GM12873 (cell line): ENCODE data around the gene TLE4.

Source experiments
- TF ChIP-seq, protein P1 (sequence below): IDR thresholded peaks from 2 replicates; pipeline ENCODE4 v1.5.1; 2012; ENCODE audit warnings: low read depth, mild to moderate bottlenecking, moderate library complexity, low read length, control low read depth; ENCODE audit not compliant: insufficient read depth; ENCODE audit errors: missing control alignments

Gene TLE4

DNA sequence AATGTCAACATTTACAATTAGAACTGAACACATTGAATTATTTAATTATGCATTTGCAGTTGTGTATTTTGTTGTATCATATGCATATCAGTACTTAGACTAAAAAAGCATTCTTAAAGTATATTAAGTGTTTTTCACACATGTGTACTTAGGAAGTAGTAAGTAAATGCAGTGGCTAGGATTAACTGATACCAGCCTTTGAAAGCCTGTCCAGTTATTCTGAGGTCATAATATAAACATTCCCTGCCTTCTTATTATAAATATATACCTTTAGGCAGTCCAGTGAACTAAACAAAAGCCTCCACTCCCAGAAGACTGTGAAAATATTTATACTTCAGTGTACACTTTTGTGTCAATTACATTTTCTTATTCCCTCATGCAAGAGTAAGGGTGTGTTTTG lies 83.8 kb downstream of the TLE4 start:
- TF ChIP-seq, protein P1, sequence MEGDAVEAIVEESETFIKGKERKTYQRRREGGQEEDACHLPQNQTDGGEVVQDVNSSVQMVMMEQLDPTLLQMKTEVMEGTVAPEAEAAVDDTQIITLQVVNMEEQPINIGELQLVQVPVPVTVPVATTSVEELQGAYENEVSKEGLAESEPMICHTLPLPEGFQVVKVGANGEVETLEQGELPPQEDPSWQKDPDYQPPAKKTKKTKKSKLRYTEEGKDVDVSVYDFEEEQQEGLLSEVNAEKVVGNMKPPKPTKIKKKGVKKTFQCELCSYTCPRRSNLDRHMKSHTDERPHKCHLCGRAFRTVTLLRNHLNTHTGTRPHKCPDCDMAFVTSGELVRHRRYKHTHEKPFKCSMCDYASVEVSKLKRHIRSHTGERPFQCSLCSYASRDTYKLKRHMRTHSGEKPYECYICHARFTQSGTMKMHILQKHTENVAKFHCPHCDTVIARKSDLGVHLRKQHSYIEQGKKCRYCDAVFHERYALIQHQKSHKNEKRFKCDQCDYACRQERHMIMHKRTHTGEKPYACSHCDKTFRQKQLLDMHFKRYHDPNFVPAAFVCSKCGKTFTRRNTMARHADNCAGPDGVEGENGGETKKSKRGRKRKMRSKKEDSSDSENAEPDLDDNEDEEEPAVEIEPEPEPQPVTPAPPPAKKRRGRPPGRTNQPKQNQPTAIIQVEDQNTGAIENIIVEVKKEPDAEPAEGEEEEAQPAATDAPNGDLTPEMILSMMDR: no peak

DNA sequence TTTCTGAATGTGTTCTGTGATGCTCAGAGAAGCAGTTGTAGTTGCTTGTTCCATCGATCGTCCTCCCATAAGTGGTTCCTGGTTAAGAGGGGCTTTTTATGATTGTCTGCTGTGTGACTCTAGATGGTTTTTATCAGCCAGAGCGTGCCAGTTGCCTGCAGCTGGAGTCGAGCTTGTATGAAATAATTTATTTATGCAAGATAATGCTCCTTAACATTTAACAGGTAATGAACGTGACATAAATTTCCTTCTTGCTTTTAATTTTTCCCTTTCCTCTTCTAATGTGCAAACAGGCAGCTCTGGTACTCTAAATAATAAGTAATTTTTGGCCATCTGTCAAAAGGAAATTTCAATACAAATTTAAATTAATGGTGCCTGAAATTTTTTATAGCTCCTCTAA lies 84.4 kb downstream of the TLE4 start:
- TF ChIP-seq, protein P1: no peak

GRCh38 chr9:79657891-79658290 lies 86.1 kb downstream of the TLE4 start:
- TF ChIP-seq, protein P1: no peak

GRCh38 chr9:79658926-79659325 lies 87.2 kb downstream of the TLE4 start:
- TF ChIP-seq, protein P1: no peak

- TF ChIP-seq, protein P1: no peak
Measured at GRCh38 chr9:79660615-79661014, 88.8 kb downstream of the TLE4 start.

DNA sequence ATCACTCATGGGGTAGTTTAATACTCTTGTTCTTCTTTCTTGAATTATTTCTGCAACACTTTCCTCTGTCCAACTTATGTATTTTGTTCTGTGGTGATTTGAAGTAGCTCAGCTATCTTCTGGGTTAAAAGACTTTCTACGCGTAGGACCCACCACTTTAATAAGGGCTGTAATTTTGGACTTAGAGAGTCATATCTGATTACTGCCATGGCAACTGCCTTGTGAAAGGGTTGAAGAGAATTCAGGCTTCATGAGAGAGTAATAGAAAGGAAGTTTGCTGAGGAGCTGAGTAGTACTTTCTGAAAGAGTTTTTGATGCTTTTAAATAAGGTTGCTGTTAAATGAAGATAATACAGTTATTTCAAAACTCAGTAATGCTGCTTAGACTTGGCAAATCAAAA lies 89.5 kb downstream of the TLE4 start:
- TF ChIP-seq, protein P1: no peak

DNA sequence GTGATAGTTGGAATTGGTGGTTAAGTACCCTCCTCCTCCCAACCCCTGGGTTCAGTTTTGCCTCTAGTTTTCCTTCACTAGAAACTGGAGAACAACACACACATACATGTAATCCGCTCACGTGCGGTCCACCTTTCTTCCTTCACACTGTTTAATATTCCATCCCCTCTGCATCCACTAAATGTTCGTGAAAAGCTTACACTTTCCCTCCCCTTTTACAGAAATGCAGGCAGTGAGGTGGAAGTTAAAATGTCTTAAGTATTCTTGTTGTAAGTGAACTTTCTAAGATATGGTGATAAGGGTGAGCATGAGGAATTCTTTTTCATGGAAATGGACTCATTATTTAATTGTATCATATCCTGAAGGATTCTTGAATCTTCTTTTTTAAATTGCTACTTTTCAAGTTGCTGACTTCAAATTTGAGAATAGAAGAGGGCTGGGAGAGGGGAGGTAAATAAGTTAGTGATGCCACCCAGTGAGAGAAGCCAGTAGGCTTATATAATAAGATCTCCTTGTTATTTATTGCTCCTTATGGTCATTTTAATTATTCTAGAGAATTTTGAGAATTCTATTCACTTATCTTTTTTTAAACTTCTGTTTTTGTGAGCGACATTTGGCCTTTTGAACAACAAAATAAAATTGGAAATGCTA lies 90.2 kb downstream of the TLE4 start:
- TF ChIP-seq, protein P1: no peak
